Right atrium auricular region (tissue), 2 donors: Measurements from ENCODE around the gene OCIAD2. TPM values are rescaled to one million over a fixed set of nuclear protein-coding genes. Genes with fewer than 3 reads are reported as not detected.
"Not testable (repeated sequence)": the region's sequence is repeated elsewhere in the genome, so short reads cannot be mapped to it uniquely, and the experiment has no call there.

Experiments used
- DNase-seq: peaks from one replicate; pipeline ENCODE4 v3.0.0-alpha.2; 2019; ENCODE audit warnings: low spot score
- H3K27ac ChIP-seq, 2 donors: fragments of 200-600 bp; sonication (generic); 1 replicate in 1 of 2; 2 replicates in 1 of 2; pipeline ENCODE4 v1.5.1; 2016 to 2019
- H3K27me3 ChIP-seq, 2 donors: fragments of 200-600 bp; sonication (generic); one replicate each; pipeline versions ENCODE4 v1.5.1 to v1.6.0; 2017 to 2019
- H3K36me3 ChIP-seq: fragments of 200-600 bp; sonication (generic); one replicate; pipeline ENCODE4 v1.5.1; 2016
- H3K4me1 ChIP-seq, 2 donors: fragments of 200-600 bp; sonication (generic); one replicate each; pipeline versions ENCODE4 v1.5.1 to v1.6.0; 2017 to 2019
- H3K4me3 ChIP-seq, 2 donors: fragments of 200-600 bp; sonication (generic); 1 replicate in 1 of 2; 2 replicates in 1 of 2; pipeline ENCODE4 v1.5.1; 2017 to 2019; ENCODE audit warnings: mild to moderate bottlenecking in 1 of 2, moderate library complexity in 1 of 2
- H3K9me3 ChIP-seq, 2 donors: fragments of 200-600 bp; sonication (generic); one replicate each; pipeline ENCODE4 v1.5.1; 2019
- CTCF ChIP-seq, 2 donors: fragments of 200-600 bp; sonication (generic); IDR thresholded peaks; one replicate each; pipeline ENCODE4 v1.5.1; 2019; ENCODE audit warnings: antibody characterized with exemption in 2 of 2
- total RNA-seq, 2 donors: library from RNA; depleted of rRNA; stranded (reverse); fragments of >200 nt; gene quantifications; one replicate each; pipeline ENCODE4 v1.1.0, GENCODE V29; 2016

Gene OCIAD2
- total RNA-seq, 2 donors from 2014 or later: 8.3 to 13.2 TPM

GRCh38 chr4:48879561-48880442 lies 26.8 kb downstream of the OCIAD2 start:
- DNase-seq: no peak
- no peaks in the 10 kb centered on the region for H3K27me3 ChIP-seq
- H3K27ac ChIP-seq: no peak overlapping the region
- no peaks in the 10 kb centered on the region for H3K36me3 ChIP-seq
- H3K9me3 ChIP-seq: no peaks in the 10 kb centered on the region
- no peaks in the 10 kb centered on the region for H3K4me1 ChIP-seq
- no peak for TF ChIP-seq CTCF (IDR thresholded peaks at IDR 0.05)
- no peak overlapping the region for H3K4me3 ChIP-seq

DNA sequence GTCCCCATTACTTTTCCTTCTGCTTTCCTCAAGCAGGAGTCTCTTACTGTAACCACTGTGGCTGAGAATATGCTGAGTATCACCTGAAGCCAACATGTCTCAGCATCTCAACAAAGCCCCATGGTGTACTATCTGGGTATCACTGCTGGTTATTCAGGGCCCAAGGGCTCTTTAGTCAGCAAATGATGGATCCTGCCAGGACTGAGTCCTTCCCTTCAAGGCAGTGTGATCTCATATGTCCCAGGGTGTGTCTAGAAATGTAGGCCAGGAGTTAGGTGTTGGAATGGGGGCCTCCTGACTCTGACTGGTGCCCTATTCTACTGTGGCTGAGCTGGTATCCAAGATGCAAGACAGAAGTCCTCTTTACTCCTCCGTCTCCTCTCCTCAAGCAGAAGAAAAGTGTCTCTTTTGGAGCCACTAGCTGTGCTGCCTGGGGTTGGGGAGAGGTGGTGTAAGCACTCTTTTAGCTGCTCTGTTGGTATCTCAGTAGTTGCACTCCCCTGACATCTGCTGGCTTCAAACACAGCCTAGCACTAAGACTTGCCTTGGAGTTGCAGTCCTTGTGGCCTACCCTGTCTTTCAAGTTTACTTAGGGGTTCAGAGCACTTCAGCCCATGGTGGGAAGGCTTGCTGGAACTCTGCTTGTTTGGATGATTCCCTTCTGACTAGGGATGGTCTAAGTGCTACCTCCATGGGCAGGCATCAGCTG lies 28.6 kb downstream of the OCIAD2 start:
- DNase-seq: no peak
- Histone ChIP-seq H3K4me1 (no peaks in the 10 kb centered on the region), H3K4me3 (no peak overlapping the region), H3K27me3 (no peaks in the 10 kb centered on the region), H3K9me3 (no peaks in the 10 kb centered on the region), H3K27ac (no peak overlapping the region), H3K36me3 (no peaks in the 10 kb centered on the region)
- TF ChIP-seq CTCF (IDR thresholded peaks at IDR 0.05): no peak

DNA sequence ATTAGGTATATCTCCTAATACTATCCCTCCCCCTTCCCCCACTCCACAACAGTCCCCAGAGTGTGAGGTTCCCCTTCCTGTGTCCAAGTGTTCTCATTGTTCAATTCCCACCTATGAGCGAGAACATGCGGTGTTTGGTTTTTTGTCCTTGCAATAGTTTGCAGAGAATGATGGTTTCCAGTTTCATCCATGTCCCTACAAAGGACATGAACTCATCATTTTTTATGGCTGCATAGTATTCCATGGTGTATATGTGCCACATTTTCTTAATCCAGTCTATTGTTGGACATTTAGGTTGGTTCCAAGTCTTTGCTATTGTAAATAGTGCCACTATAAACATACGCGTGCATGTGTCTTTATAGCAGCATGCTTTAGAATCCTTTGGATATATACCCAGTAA lies 41.9 kb downstream of the OCIAD2 start:
- H3K9me3 ChIP-seq, DNase-seq, H3K27ac ChIP-seq, H3K27me3 ChIP-seq, H3K4me3 ChIP-seq, H3K4me1 ChIP-seq: not testable (repeated sequence)
- peaks cover 17% of the 10 kb centered on the region for H3K36me3 ChIP-seq

DNA sequence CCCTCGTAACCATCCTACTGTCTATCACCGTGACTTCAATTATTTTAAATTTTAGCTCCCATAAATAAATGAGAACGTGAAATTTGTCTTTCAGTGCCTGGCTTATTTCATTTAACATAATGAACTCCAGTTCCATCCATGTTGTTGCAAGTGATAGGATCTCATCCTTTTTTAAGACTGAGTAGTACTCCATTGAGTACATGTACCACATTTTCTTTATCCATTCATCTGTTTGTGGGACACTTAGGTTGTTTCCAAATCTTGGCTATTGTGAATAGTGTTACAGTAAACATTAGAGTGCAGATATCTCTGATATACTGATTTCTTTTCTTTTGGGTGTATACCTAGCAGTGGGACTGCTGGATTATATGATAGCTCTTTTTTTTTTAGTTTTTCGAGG lies 42.8 kb downstream of the OCIAD2 start:
- Histone ChIP-seq H3K9me3 (no peaks in the 10 kb centered on the region), H3K4me1 (no peaks in the 10 kb centered on the region), H3K27me3 (no peaks in the 10 kb centered on the region), H3K36me3 (peaks cover 22% of the 10 kb centered on the region), H3K27ac (no peak overlapping the region), H3K4me3 (no peak overlapping the region)
- TF ChIP-seq CTCF (IDR thresholded peaks at IDR 0.05): no peak
- DNase-seq: no peak

DNA sequence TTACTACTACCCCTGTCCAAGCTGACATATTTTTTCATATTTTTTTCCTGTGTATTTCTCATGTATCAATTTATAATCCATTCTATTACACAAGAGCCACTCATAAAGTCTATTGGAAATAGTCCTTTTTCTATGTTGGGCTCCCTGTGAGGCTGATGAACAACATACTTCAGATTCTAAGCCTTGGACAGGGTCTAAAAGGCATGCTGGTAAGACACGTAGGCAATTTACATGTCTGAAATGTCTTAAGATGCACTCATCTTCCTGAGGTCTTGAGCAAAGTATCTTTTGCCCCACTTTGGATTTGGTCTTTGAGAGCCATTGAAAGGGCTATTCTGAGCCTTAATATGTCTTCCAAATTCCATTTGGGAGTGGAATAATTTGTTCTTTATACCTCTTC lies 43.9 kb downstream of the OCIAD2 start:
- TF ChIP-seq CTCF (IDR thresholded peaks at IDR 0.05): no peak
- Histone ChIP-seq H3K27ac (no peak overlapping the region), H3K4me3 (no peak overlapping the region), H3K36me3 (peaks cover 32% of the 10 kb centered on the region), H3K9me3 (no peaks in the 10 kb centered on the region), H3K27me3 (no peaks in the 10 kb centered on the region), H3K4me1 (no peaks in the 10 kb centered on the region)
- DNase-seq: no peak

DNA sequence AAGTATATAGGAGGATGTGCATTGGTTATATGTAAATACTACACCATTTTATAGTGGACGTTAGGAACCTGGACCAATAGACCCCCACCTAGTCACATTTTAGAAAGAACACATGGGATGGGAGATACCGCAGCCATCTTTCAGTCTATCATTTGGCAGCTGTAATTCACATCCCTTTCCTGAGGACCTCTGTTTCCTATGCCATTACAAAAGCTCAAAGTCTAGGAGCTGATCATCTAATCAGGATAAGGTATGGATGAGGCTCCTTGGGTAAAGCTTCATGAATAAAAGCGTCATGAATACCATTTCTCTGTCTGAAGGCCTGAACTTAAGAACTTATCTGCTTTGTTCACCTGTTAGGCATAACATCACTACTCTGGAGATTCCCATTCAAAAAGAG lies 44.5 kb downstream of the OCIAD2 start:
- H3K36me3 ChIP-seq: peaks cover 39% of the 10 kb centered on the region
- no peaks in the 10 kb centered on the region for H3K9me3 ChIP-seq
- no peak for TF ChIP-seq CTCF (IDR thresholded peaks at IDR 0.05)
- H3K4me3 ChIP-seq: no peak overlapping the region
- H3K27ac ChIP-seq: no peak overlapping the region
- no peaks in the 10 kb centered on the region for H3K27me3 ChIP-seq
- no peak for DNase-seq
- H3K4me1 ChIP-seq: no peaks in the 10 kb centered on the region
